PC-3 (cell line): ENCODE measurements around the gene ABHD16A. TPM values are rescaled to one million over a fixed set of nuclear protein-coding genes. Genes with fewer than 3 reads are reported as not detected.

Experiments used
- ATAC-seq: fragments of 200-7000 bp; cut with Tn5 transposase; 2 replicates; pipeline ENCODE4 v1.9.1; 2020; ENCODE audit warnings: mild to moderate bottlenecking, moderate library complexity
- BruUV-seq: library from RNA; stranded (reverse); fragments of 400-500 nt; replicated peaks from 2 replicates; lab custom pipeline; 2021; lab: Mats Ljungman, UMichigan
- CTCF ChIA-PET: fragments of 300-600 bp; sonication (Branson Sonifier 250); formaldehyde crosslinking; loops from one replicate; lab custom pipeline; 2022; ENCODE audit warnings: antibody characterized with exemption; lab: Charles Lee
- POLR2A ChIA-PET: fragments of 300-600 bp; sonication (Branson Sonifier 250); formaldehyde crosslinking; loops from one replicate; lab custom pipeline; 2022; ENCODE audit warnings: antibody characterized with exemption; ENCODE audit not compliant: unreplicated experiment; lab: Charles Lee
- DNase-seq: peaks from one replicate; pipeline ENCODE4 v3.0.0-alpha.2; 2015
- H2AFZ ChIP-seq: fragments of 300-600 bp; sonication (generic); 2 replicates; pipeline ENCODE4 v1.6.0; 2016; ENCODE audit warnings: antibody characterized with exemption, low read length
- H3F3A ChIP-seq: fragments of 300-600 bp; sonication (generic); one replicate; pipeline ENCODE4 v1.6.0; 2017; ENCODE audit warnings: antibody characterized with exemption, low read length, control low read depth, mild to moderate bottlenecking; ENCODE audit not compliant: unreplicated experiment
- H3K27ac ChIP-seq: fragments of 300-600 bp; sonication (generic); 2 replicates; pipeline ENCODE4 v1.5.1; 2016; ENCODE audit warnings: mild to moderate bottlenecking, low read length
- H3K27me3 ChIP-seq: fragments of 300-600 bp; sonication (generic); 2 replicates; pipeline ENCODE4 v1.6.1; 2016; ENCODE audit warnings: low read length, mixed read lengths
- H3K36me3 ChIP-seq: fragments of 300-600 bp; sonication (generic); 2 replicates; pipeline ENCODE4 v1.6.1; 2016; ENCODE audit warnings: low read depth, mixed run types, low read length, mixed read lengths
- H3K4me1 ChIP-seq: fragments of 300-600 bp; sonication (generic); 2 replicates; pipeline ENCODE4 v1.5.1; 2016; ENCODE audit warnings: low read length; ENCODE audit not compliant: insufficient read depth
- H3K4me2 ChIP-seq: fragments of 300-600 bp; sonication (generic); 2 replicates; pipeline ENCODE4 v1.6.0; 2016; ENCODE audit warnings: low read length
- H3K4me3 ChIP-seq: fragments of 300-600 bp; sonication (generic); 2 replicates; pipeline ENCODE4 v1.5.1; 2016; ENCODE audit warnings: mild to moderate bottlenecking, low read length, mixed read lengths
- H3K79me2 ChIP-seq: fragments of 300-600 bp; sonication (generic); 2 replicates; pipeline ENCODE4 v1.6.1; 2017; ENCODE audit warnings: low read length, mixed read lengths
- H3K9ac ChIP-seq: fragments of 300-600 bp; sonication (generic); 2 replicates; pipeline ENCODE4 v1.6.0; 2016; ENCODE audit warnings: mild to moderate bottlenecking, low read length
- H3K9me2 ChIP-seq: fragments of 300-600 bp; sonication (generic); replicated peaks from 2 replicates; pipeline ENCODE4 v1.6.1; 2016; ENCODE audit warnings: mixed run types, low read length, mixed read lengths
- H3K9me3 ChIP-seq: fragments of 300-600 bp; sonication (generic); 2 replicates; pipeline ENCODE4 v1.6.1; 2016; ENCODE audit warnings: low read length, mixed read lengths
- H4K20me1 ChIP-seq: fragments of 300-600 bp; sonication (generic); 2 replicates; pipeline ENCODE4 v1.6.1; 2016; ENCODE audit warnings: low read length, mixed read lengths
- CTCF ChIP-seq: fragments of 300-600 bp; sonication (generic); conservative IDR thresholded peaks from 2 replicates; pipeline ENCODE4 v1.5.1; 2017; ENCODE audit warnings: antibody characterized with exemption, low read depth, mild to moderate bottlenecking, low read length
- EZH2 ChIP-seq: fragments of 300-600 bp; sonication (generic); IDR thresholded peaks from one replicate; pipeline ENCODE4 v1.6.1; 2017; ENCODE audit warnings: antibody characterized with exemption, mild to moderate bottlenecking, low read length; ENCODE audit not compliant: unreplicated experiment
- EZH2phosphoT487 ChIP-seq: fragments of 300-600 bp; sonication (generic); IDR thresholded peaks from 2 replicates; pipeline ENCODE4 v1.6.1; 2018; ENCODE audit warnings: mild to moderate bottlenecking, antibody characterized with exemption, low read length, borderline replicate concordance
- intact Hi-C: fragments of 100-400 bp; cut with micrococcal nuclease; formaldehyde crosslinking; loops from 2 replicates; pipeline ENCODE4 v1.9.0; 2023
- total RNA-seq: library from RNA; depleted of rRNA; stranded (reverse); fragments of >200 nt; gene quantifications from 2 replicates; pipeline ENCODE4 v1.2.3, GENCODE V29; 2014

The ABHD16A gene
- total RNA-seq, 1 experiment from 2014 or later, result 52.0 TPM

GRCh38 chr6:31691078-31691463 is 12.1 kb downstream of the ABHD16A start:
- ChIA-PET CTCF (no interaction called here), POLR2A (no interaction called here)
- DNase-seq (no peak), ATAC-seq (no peak)
- H2AFZ ChIP-seq, result no peak overlapping the region
- BruUV-seq, result no TSS peak
- H3K27ac ChIP-seq, result no peak overlapping the region
- no peak overlapping the region for H3K4me2 ChIP-seq
- H3K4me1 ChIP-seq, result 0 out of 2 replicates have a peak, but pooled peaks cover 3% of the 10 kb centered on the region
- TF ChIP-seq CTCF (no peak), EZH2 (no peak), EZH2phosphoT487 (no peak)
- H3K9ac ChIP-seq, result no peak overlapping the region
- H3K9me2 ChIP-seq, result no peaks in the 10 kb centered on the region
- peaks cover 8% of the 10 kb centered on the region; the same call in 1 of the 2 replicates for H3K36me3 ChIP-seq
- no peaks in the 10 kb centered on the region for H3F3A ChIP-seq
- no peaks in the 10 kb centered on the region for H4K20me1 ChIP-seq
- no peaks in the 10 kb centered on the region for H3K27me3 ChIP-seq
- intact Hi-C loops, result no loop called here
- no peak overlapping the region for H3K4me3 ChIP-seq
- no peaks in the 10 kb centered on the region for H3K9me3 ChIP-seq
- H3K79me2 ChIP-seq, result no peaks in the 10 kb centered on the region

- H3K27ac ChIP-seq, result no peak overlapping the region
- no peak overlapping the region for H3K4me3 ChIP-seq
- H3F3A ChIP-seq, result no peaks in the 10 kb centered on the region
- ChIA-PET POLR2A (interaction anchor here (0.6 to 0.7 kb wide), 2 partner anchors 32 to 1095 kb away, joined by 3 to 7 read pairs; no protein-coding TSS in a partner anchor), CTCF (interaction anchor here (0.8 kb wide), 1 partner anchor 140 kb away, joined by 3 read pairs; no protein-coding TSS in a partner anchor)
- intact Hi-C loops, result no loop called here
- H3K4me2 ChIP-seq, result no peak overlapping the region
- H3K79me2 ChIP-seq, result no peaks in the 10 kb centered on the region
- DNase-seq, result no peak
- H3K9ac ChIP-seq, result no peak overlapping the region
- no peaks in the 10 kb centered on the region for H3K27me3 ChIP-seq
- BruUV-seq, result no TSS peak
- no peaks in the 10 kb centered on the region for H4K20me1 ChIP-seq
- TF ChIP-seq CTCF (no peak), EZH2 (no peak), EZH2phosphoT487 (no peak)
- H2AFZ ChIP-seq, result no peak overlapping the region
- ATAC-seq, result peak; percentile 35
- no peaks in the 10 kb centered on the region for H3K9me2 ChIP-seq
- peaks cover 8% of the 10 kb centered on the region; the same call in 1 of the 2 replicates for H3K36me3 ChIP-seq
- H3K4me1 ChIP-seq, result 0 out of 2 replicates have a peak, but pooled peaks cover 3% of the 10 kb centered on the region
- no peaks in the 10 kb centered on the region for H3K9me3 ChIP-seq
These were observed 12.7 kb downstream of the ABHD16A start for GRCh38 chr6:31690231-31691077.
